SK-N-SH treated with all-trans-retinoic acid at 6 μM for 48 hours (cell line): ENCODE data around the gene EGFLAM.

Source experiments
- ATAC-seq: fragments of 200-7000 bp; cut with Tn5 transposase; 3 replicates; pipeline ENCODE4 v1.9.1; 2020; ENCODE audit warnings: mild to moderate bottlenecking, moderate library complexity
- ARNTL ChIP-seq: fragments of 450-650 bp; formaldehyde crosslinking; IDR thresholded peaks from 2 replicates; pipeline ENCODE4 v1.5.0; 2020; ENCODE audit warnings: low read depth, mild to moderate bottlenecking, moderate library complexity, borderline replicate concordance
- BACH2 ChIP-seq: fragments of 250-450 bp; sonication (Bioruptor Pico); IDR thresholded peaks from 2 replicates; pipeline ENCODE4 v1.9.0; 2021; ENCODE audit warnings: mild to moderate bottlenecking, borderline replicate concordance
- CSDC2 ChIP-seq: fragments of 250-450 bp; sonication (Bioruptor Pico); IDR thresholded peaks from 2 replicates; pipeline ENCODE4 v1.5.0; 2020; ENCODE audit warnings: mild to moderate bottlenecking, moderate library complexity
- ESRRG ChIP-seq: fragments of 250-450 bp; sonication (Bioruptor Pico); IDR thresholded peaks from 2 replicates; pipeline ENCODE4 v1.6.1; 2021; ENCODE audit warnings: mild to moderate bottlenecking
- ISL1 ChIP-seq: fragments of 250-450 bp; sonication (Bioruptor Pico); IDR thresholded peaks from 2 replicates; pipeline ENCODE4 v2.1.2; 2022; ENCODE audit warnings: mild to moderate bottlenecking, moderate library complexity
- OSR1 ChIP-seq: fragments of 250-450 bp; sonication (Bioruptor Pico); IDR thresholded peaks from 2 replicates; pipeline ENCODE4 v1.8.0; 2022; ENCODE audit warnings: moderate library complexity, mild to moderate bottlenecking, inconsistent platforms
- PPARA ChIP-seq: fragments of 250-450 bp; sonication (Bioruptor Pico); IDR thresholded peaks from 2 replicates; pipeline ENCODE4 v1.5.0; 2020; ENCODE audit warnings: mild to moderate bottlenecking, borderline replicate concordance
- RARB ChIP-seq: fragments of 250-450 bp; sonication (Bioruptor Pico); IDR thresholded peaks from 2 replicates; pipeline ENCODE4 v1.8.0; 2021; ENCODE audit warnings: mild to moderate bottlenecking, moderate library complexity
- SNAI2 ChIP-seq: fragments of 250-450 bp; sonication (Bioruptor Pico); IDR thresholded peaks from 2 replicates; pipeline ENCODE4 v1.5.0; 2020; ENCODE audit warnings: mild to moderate bottlenecking, moderate library complexity
- TCF4 ChIP-seq: fragments of 250-450 bp; sonication (Bioruptor Pico); IDR thresholded peaks from 2 replicates; pipeline ENCODE4 v1.8.0; 2021; ENCODE audit warnings: mild to moderate bottlenecking, moderate library complexity, borderline replicate concordance
- TOX ChIP-seq: fragments of 250-450 bp; sonication (Bioruptor Pico); IDR thresholded peaks from 2 replicates; pipeline ENCODE4 v1.8.0; 2021; ENCODE audit warnings: mild to moderate bottlenecking, moderate library complexity, borderline replicate concordance
- ZFP3 ChIP-seq: fragments of 250-450 bp; sonication (Bioruptor Pico); IDR thresholded peaks from 2 replicates; pipeline ENCODE4 v1.5.0; 2020; ENCODE audit warnings: mild to moderate bottlenecking, moderate library complexity
- ZFP30 ChIP-seq: fragments of 450-650 bp; formaldehyde crosslinking; IDR thresholded peaks from 2 replicates; pipeline ENCODE4 v1.5.0; 2022; ENCODE audit warnings: mild to moderate bottlenecking, moderate library complexity
- ZNF565 ChIP-seq: fragments of 450-650 bp; formaldehyde crosslinking; conservative IDR thresholded peaks from 2 replicates; pipeline ENCODE4 v1.5.0; 2020; ENCODE audit warnings: low read depth, mild to moderate bottlenecking, moderate library complexity
- ZNF70 ChIP-seq: fragments of 450-650 bp; formaldehyde crosslinking; IDR thresholded peaks from 2 replicates; pipeline ENCODE4 v1.5.0; 2020; ENCODE audit warnings: mild to moderate bottlenecking, moderate library complexity
- ZNF8 ChIP-seq: fragments of 450-650 bp; formaldehyde crosslinking; IDR thresholded peaks from 2 replicates; pipeline ENCODE4 v1.5.0; 2020; ENCODE audit warnings: mild to moderate bottlenecking, moderate library complexity
- TF ChIP-seq, protein P1 (sequence below): fragments of 250-450 bp; sonication (Bioruptor Pico); IDR thresholded peaks from 2 replicates; pipeline ENCODE4 v1.5.1; 2021; ENCODE audit warnings: mild to moderate bottlenecking, moderate library complexity
- TF ChIP-seq, protein P2 (sequence below): fragments of 250-450 bp; sonication (Bioruptor Pico); IDR thresholded peaks from 2 replicates; pipeline ENCODE4 v1.8.0; 2020; ENCODE audit warnings: mild to moderate bottlenecking, moderate library complexity, borderline replicate concordance
- TF ChIP-seq, protein P3 (sequence below): fragments of 250-450 bp; sonication (Bioruptor Pico); IDR thresholded peaks from 2 replicates; pipeline ENCODE4 v1.5.1; 2020; ENCODE audit warnings: low read depth, mild to moderate bottlenecking, moderate library complexity
- TF ChIP-seq, protein P4 (sequence below): fragments of 250-450 bp; sonication (Bioruptor Pico); IDR thresholded peaks from 2 replicates; pipeline ENCODE4 v1.5.0; 2020; ENCODE audit warnings: mild to moderate bottlenecking, moderate library complexity

EGFLAM gene

DNA sequence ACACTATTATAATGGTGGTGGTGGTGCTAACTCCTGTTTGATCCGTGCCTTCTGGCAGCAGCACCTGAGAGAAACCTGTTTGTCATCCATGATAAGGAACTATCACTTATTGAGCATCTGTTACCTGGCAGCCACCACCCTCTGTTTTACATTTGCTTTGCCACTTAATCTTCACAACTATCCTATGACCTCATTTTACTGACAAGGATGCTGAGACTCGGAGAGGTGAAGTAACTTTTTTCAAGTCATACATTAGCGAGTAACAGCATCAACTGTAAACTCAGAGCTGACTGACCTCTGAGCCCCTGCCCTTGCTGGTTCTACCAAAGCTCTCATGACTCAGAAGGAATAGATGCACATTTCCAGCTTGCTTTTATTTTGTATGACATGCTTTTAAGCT, 81.1 kb downstream of the EGFLAM start:
- no peak for ATAC-seq
- TF ChIP-seq ZNF565 (CRISPR knock-in tag) (no peak), ZNF70 (CRISPR knock-in tag) (no peak), OSR1 (CRISPR knock-in tag) (no peak), ISL1 (CRISPR knock-in tag) (no peak), CSDC2 (no peak), ESRRG (CRISPR knock-in tag) (no peak), BACH2 (CRISPR knock-in tag) (no peak), PPARA (no peak)
- TF ChIP-seq, protein P1, sequence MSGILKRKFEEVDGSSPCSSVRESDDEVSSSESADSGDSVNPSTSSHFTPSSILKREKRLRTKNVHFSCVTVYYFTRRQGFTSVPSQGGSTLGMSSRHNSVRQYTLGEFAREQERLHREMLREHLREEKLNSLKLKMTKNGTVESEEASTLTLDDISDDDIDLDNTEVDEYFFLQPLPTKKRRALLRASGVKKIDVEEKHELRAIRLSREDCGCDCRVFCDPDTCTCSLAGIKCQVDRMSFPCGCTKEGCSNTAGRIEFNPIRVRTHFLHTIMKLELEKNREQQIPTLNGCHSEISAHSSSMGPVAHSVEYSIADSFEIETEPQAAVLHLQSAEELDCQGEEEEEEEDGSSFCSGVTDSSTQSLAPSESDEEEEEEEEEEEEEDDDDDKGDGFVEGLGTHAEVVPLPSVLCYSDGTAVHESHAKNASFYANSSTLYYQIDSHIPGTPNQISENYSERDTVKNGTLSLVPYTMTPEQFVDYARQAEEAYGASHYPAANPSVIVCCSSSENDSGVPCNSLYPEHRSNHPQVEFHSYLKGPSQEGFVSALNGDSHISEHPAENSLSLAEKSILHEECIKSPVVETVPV (CRISPR knock-in tag) = no peak
- TF ChIP-seq, protein P2, sequence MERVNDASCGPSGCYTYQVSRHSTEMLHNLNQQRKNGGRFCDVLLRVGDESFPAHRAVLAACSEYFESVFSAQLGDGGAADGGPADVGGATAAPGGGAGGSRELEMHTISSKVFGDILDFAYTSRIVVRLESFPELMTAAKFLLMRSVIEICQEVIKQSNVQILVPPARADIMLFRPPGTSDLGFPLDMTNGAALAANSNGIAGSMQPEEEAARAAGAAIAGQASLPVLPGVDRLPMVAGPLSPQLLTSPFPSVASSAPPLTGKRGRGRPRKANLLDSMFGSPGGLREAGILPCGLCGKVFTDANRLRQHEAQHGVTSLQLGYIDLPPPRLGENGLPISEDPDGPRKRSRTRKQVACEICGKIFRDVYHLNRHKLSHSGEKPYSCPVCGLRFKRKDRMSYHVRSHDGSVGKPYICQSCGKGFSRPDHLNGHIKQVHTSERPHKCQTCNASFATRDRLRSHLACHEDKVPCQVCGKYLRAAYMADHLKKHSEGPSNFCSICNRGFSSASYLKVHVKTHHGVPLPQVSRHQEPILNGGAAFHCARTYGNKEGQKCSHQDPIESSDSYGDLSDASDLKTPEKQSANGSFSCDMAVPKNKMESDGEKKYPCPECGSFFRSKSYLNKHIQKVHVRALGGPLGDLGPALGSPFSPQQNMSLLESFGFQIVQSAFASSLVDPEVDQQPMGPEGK = no peak

DNA sequence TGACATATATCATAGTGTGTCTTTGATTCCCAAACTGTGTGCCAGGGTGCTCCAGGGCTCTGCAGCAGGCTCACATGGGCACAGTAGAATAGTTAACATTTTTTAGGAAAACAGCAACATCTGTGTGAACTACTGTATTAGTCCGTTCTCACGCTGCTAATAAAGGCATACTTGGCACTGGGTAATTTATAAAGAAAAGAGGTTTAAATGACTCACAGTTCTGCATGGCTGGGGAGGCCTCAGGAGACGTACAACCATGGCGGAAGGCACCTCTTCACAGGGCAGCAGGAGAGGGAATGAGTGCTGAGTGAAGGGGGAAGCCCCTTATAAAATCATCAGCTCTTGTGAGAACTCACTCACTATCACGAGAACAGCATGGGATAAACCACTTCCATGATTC, 82.7 kb downstream of the EGFLAM start:
- ATAC-seq = no peak
- TF ChIP-seq ZNF565 (CRISPR knock-in tag) = no peak
- TF ChIP-seq, protein P3, sequence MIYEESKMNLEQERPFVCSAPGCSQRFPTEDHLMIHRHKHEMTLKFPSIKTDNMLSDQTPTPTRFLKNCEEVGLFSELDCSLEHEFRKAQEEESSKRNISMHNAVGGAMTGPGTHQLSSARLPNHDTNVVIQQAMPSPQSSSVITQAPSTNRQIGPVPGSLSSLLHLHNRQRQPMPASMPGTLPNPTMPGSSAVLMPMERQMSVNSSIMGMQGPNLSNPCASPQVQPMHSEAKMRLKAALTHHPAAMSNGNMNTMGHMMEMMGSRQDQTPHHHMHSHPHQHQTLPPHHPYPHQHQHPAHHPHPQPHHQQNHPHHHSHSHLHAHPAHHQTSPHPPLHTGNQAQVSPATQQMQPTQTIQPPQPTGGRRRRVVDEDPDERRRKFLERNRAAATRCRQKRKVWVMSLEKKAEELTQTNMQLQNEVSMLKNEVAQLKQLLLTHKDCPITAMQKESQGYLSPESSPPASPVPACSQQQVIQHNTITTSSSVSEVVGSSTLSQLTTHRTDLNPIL (CRISPR knock-in tag) = no peak
- TF ChIP-seq TCF4 (CRISPR knock-in tag) = no peak
- no peak for TF ChIP-seq PPARA
- TF ChIP-seq, protein P4, sequence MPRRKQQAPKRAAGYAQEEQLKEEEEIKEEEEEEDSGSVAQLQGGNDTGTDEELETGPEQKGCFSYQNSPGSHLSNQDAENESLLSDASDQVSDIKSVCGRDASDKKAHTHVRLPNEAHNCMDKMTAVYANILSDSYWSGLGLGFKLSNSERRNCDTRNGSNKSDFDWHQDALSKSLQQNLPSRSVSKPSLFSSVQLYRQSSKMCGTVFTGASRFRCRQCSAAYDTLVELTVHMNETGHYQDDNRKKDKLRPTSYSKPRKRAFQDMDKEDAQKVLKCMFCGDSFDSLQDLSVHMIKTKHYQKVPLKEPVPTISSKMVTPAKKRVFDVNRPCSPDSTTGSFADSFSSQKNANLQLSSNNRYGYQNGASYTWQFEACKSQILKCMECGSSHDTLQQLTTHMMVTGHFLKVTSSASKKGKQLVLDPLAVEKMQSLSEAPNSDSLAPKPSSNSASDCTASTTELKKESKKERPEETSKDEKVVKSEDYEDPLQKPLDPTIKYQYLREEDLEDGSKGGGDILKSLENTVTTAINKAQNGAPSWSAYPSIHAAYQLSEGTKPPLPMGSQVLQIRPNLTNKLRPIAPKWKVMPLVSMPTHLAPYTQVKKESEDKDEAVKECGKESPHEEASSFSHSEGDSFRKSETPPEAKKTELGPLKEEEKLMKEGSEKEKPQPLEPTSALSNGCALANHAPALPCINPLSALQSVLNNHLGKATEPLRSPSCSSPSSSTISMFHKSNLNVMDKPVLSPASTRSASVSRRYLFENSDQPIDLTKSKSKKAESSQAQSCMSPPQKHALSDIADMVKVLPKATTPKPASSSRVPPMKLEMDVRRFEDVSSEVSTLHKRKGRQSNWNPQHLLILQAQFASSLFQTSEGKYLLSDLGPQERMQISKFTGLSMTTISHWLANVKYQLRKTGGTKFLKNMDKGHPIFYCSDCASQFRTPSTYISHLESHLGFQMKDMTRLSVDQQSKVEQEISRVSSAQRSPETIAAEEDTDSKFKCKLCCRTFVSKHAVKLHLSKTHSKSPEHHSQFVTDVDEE (CRISPR knock-in tag) = no peak
- no peak for TF ChIP-seq ZNF8 (CRISPR knock-in tag)
- no peak for TF ChIP-seq CSDC2
- TF ChIP-seq ISL1 (CRISPR knock-in tag) = no peak
- no peak for TF ChIP-seq RARB (CRISPR knock-in tag)
- TF ChIP-seq ZFP30 (CRISPR knock-in tag) = no peak
- TF ChIP-seq SNAI2 (CRISPR knock-in tag) = no peak
- TF ChIP-seq ESRRG (CRISPR knock-in tag) = no peak
- no peak for TF ChIP-seq ARNTL (CRISPR knock-in tag)
- TF ChIP-seq ZFP3 (CRISPR knock-in tag) = no peak

DNA sequence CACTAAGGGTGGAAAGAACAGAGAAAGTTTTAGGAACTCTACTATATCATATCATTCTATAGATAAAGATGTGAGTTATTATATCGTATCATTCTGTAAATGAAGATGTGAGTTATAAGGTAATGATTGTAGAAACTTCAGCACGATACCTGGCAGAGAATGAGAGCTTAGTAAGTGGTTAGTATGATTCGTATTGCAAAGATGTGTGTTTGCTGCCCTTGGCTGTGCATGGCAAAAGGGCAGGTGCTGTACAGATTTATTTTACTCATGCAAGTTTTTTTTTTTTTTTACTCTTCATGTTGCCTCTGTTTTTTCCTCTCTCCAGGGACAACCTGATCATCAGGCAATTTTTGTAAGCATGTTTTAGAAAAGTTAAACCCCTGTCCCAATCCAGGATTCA, 83.3 kb downstream of the EGFLAM start:
- TF ChIP-seq ARNTL (CRISPR knock-in tag) (no peak), TOX (CRISPR knock-in tag) (no peak), ZNF8 (CRISPR knock-in tag) (no peak)
- TF ChIP-seq, protein P4 (CRISPR knock-in tag) = no peak

More for the DNA sequence above, 83.3 kb downstream of the EGFLAM start:
- no peak for ATAC-seq
